Keratinocyte (primary cell): Measurements from ENCODE around the gene CLDN2. TPM values are rescaled to one million over a fixed set of nuclear protein-coding genes. Genes with fewer than 3 reads are reported as not detected.

ENCODE experiments used
- DNase-seq: peaks from one replicate; pipeline ENCODE4 v3.0.0-alpha.2; 2011; ENCODE audit warnings: low read depth, missing footprints, low spot score
- FAIRE-seq: peaks from 2 replicates; lab custom pipeline; 2011; peaks lifted over from hg19 to GRCh38; lab: Jason Lieb, UNC
- H2AFZ ChIP-seq: 2 replicates; pipeline ENCODE4 v1.6.0; 2012; ENCODE audit warnings: low read length, control low read depth, inconsistent platforms; ENCODE audit not compliant: control insufficient read depth
- H3K27ac ChIP-seq: 2 replicates; pipeline ENCODE4 v1.5.1; 2011; ENCODE audit warnings: low read length; ENCODE audit not compliant: control insufficient read depth, insufficient read depth
- H3K27me3 ChIP-seq: 3 replicates; pipeline ENCODE4 v1.6.0; 2011; ENCODE audit warnings: low read length; ENCODE audit not compliant: control insufficient read depth, insufficient read depth; ENCODE audit errors: extremely low read depth
- H3K36me3 ChIP-seq, 2 experiments: 2 replicates in 1 of 2; 3 replicates in 1 of 2; pipeline ENCODE4 v1.5.1; 2011; ENCODE audit warnings: low read length in 2 of 2, mild to moderate bottlenecking in 1 of 2; ENCODE audit not compliant: control insufficient read depth in 2 of 2, insufficient read depth in 2 of 2; ENCODE audit errors: extremely low read depth in 1 of 2
- H3K4me1 ChIP-seq: 3 replicates; pipeline ENCODE4 v1.5.1; 2011; ENCODE audit warnings: low read length; ENCODE audit not compliant: control insufficient read depth, insufficient read depth; ENCODE audit errors: extremely low read depth
- H3K4me2 ChIP-seq: 3 replicates; pipeline ENCODE4 v1.6.0; 2011; ENCODE audit warnings: low read depth, low read length; ENCODE audit not compliant: control insufficient read depth, insufficient read depth; ENCODE audit errors: extremely low read depth
- H3K4me3 ChIP-seq, 3 experiments: fragments of 200-600 bp in 1 of 3; sonication (generic) in 1 of 3; 2 replicates in 2 of 3; 3 replicates in 1 of 3; pipeline ENCODE4 v1.5.1; 2011 to 2016; ENCODE audit warnings: low read length in 3 of 3, mild to moderate bottlenecking in 3 of 3, control low read depth in 2 of 3, inconsistent platforms in 1 of 3, low read depth in 1 of 3, mixed read lengths in 1 of 3, mixed run types in 1 of 3, moderate library complexity in 1 of 3; ENCODE audit not compliant: control insufficient read depth in 2 of 3, insufficient read depth in 2 of 3; ENCODE audit errors: extremely low read depth in 1 of 3
- H3K79me2 ChIP-seq: 2 replicates; pipeline ENCODE4 v1.6.0; 2012; ENCODE audit warnings: low read length; ENCODE audit not compliant: control insufficient read depth, insufficient read depth
- H3K9ac ChIP-seq: 3 replicates; pipeline ENCODE4 v1.6.0; 2011; ENCODE audit warnings: low read length; ENCODE audit not compliant: control insufficient read depth, insufficient read depth; ENCODE audit errors: extremely low read depth
- H3K9me1 ChIP-seq: 3 replicates; pipeline ENCODE4 v1.6.0; 2011; ENCODE audit warnings: low read length; ENCODE audit not compliant: control insufficient read depth, insufficient read depth; ENCODE audit errors: extremely low read depth
- H3K9me3 ChIP-seq: 2 replicates; pipeline ENCODE4 v1.5.1; 2012; ENCODE audit warnings: low read depth, low read length; ENCODE audit not compliant: control insufficient read depth
- H4K20me1 ChIP-seq: 3 replicates; pipeline ENCODE4 v1.6.0; 2011; ENCODE audit warnings: low read length; ENCODE audit not compliant: control insufficient read depth, insufficient read depth; ENCODE audit errors: extremely low read depth
- EZH2 ChIP-seq: IDR thresholded peaks from one replicate; pipeline ENCODE4 v1.6.1; 2012; ENCODE audit warnings: inconsistent platforms, mild to moderate bottlenecking, low read length, moderate library complexity
- dilution Hi-C: fragments of 300-500 bp; cut with MboI; formaldehyde crosslinking; loops from one replicate; pipeline ENCODE4 v1.7.0; 2020; ENCODE audit warnings: low sequenced_read_pairs; ENCODE audit not compliant: extremely low pct_ligation_motif_present
- polyA plus RNA-seq, 5 experiments: library from polyadenylated mRNA; depleted of rRNA in 3 of 5; stranded (reverse) in 3 of 5; stranded (forward) in 1 of 5; unstranded in 1 of 5; fragments of >200 nt; gene quantifications; 1 replicate in 1 of 5; 2 replicates in 3 of 5; 3 replicates in 1 of 5; pipeline versions ENCODE4 v1.2.1 to v1.2.3, GENCODE V29; 2011 to 2012; ENCODE audit warnings: missing spikeins in 2 of 5, low read depth in 1 of 5, low replicate concordance in 1 of 5
- TF ChIP-seq, protein P1 (sequence below), 3 experiments: IDR thresholded peaks in 1 of 3; conservative IDR thresholded peaks in 1 of 3; optimal IDR thresholded peaks in 1 of 3; 2 replicates in 2 of 3; 3 replicates in 1 of 3; pipeline versions ENCODE3 to v1.5.1; 2011; ENCODE audit warnings: low read length in 3 of 3, mild to moderate bottlenecking in 3 of 3, moderate library complexity in 2 of 3, control low read depth in 1 of 3, inconsistent platforms in 1 of 3; ENCODE audit not compliant: insufficient read depth in 2 of 3; ENCODE audit errors: extremely low read depth in 1 of 3

Gene CLDN2
- polyA plus RNA-seq, 1 donor (not counting 4 experiments of a cell fraction or from before 2014, with no cell fraction given): not detected

DNA sequence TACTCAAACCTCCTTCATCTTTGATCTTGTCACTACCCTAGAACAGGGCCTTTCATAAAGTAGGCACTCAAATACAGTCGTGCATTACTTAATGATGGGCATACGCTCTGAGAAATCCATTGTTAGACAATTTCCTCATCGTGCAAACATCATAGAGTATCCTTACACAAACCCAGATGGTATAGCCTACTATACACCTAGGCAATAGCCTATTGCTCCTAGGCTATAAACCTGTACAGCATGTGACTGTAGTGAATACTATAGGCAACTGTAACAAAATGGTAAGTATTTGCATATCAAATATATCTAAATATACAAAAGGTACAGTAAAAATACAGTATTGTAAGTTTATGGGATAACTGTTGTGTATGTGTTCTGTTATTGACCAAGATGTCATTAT lies 31.9 kb downstream of the CLDN2 start:
- H3K9me3 ChIP-seq: no peaks in the 10 kb centered on the region
- dilution Hi-C loops: no loop called here
- H3K4me1 ChIP-seq: no peaks in the 10 kb centered on the region
- H3K36me3 ChIP-seq: no peaks in the 10 kb centered on the region
- no peaks in the 10 kb centered on the region for H4K20me1 ChIP-seq
- H2AFZ ChIP-seq: no peak overlapping the region
- no peak overlapping the region for H3K4me2 ChIP-seq
- TF ChIP-seq, protein P1, sequence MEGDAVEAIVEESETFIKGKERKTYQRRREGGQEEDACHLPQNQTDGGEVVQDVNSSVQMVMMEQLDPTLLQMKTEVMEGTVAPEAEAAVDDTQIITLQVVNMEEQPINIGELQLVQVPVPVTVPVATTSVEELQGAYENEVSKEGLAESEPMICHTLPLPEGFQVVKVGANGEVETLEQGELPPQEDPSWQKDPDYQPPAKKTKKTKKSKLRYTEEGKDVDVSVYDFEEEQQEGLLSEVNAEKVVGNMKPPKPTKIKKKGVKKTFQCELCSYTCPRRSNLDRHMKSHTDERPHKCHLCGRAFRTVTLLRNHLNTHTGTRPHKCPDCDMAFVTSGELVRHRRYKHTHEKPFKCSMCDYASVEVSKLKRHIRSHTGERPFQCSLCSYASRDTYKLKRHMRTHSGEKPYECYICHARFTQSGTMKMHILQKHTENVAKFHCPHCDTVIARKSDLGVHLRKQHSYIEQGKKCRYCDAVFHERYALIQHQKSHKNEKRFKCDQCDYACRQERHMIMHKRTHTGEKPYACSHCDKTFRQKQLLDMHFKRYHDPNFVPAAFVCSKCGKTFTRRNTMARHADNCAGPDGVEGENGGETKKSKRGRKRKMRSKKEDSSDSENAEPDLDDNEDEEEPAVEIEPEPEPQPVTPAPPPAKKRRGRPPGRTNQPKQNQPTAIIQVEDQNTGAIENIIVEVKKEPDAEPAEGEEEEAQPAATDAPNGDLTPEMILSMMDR (optimal IDR thresholded peaks at IDR 0.05 in 1 of 3, IDR thresholded peaks at IDR 0.05 in 1 of 3, conservative IDR thresholded peaks at IDR 0.05 in 1 of 3; ENCODE audit: extremely low read depth in 1 of 3, insufficient read depth in 2 of 3, low read length in 3 of 3): no peak
- no peak for TF ChIP-seq EZH2
- no peaks in the 10 kb centered on the region for H3K79me2 ChIP-seq
- FAIRE-seq: no peak
- no peaks in the 10 kb centered on the region for H3K9me1 ChIP-seq
- no peak overlapping the region for H3K27ac ChIP-seq
- H3K27me3 ChIP-seq: no peaks in the 10 kb centered on the region
- no peak for DNase-seq
- no peak overlapping the region for H3K9ac ChIP-seq
- H3K4me3 ChIP-seq: no peak overlapping the region

DNA sequence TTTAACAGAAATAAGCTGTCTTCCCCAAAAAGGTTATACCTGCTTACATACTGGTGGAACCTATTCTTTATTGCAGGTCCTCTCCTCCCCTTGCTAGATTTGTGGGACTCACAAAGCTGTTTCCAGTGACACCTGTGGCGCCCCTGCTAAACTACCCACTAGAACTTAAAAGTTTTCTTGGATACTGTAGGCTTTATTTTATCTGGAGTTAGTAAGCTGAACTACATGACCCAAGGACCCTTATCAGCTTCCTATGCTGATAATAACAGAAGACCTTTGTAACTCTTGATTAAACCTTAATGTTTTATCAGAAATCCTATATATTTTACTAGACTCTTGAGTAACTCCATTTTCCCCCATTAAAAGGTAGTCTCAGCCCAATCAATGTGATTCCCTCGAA lies 32.3 kb downstream of the CLDN2 start:
- H3K27ac ChIP-seq: no peak overlapping the region
- no peaks in the 10 kb centered on the region for H3K27me3 ChIP-seq
- no peak for DNase-seq
- no peaks in the 10 kb centered on the region for H3K9me1 ChIP-seq
- no peak for FAIRE-seq
- H3K36me3 ChIP-seq: no peaks in the 10 kb centered on the region
- no peaks in the 10 kb centered on the region for H3K79me2 ChIP-seq
- H3K4me1 ChIP-seq: no peaks in the 10 kb centered on the region
- no peaks in the 10 kb centered on the region for H3K9me3 ChIP-seq
- H4K20me1 ChIP-seq: no peaks in the 10 kb centered on the region
- H3K4me2 ChIP-seq: no peak overlapping the region
- no peak for TF ChIP-seq EZH2
- TF ChIP-seq, protein P1 (optimal IDR thresholded peaks at IDR 0.05 in 1 of 3, IDR thresholded peaks at IDR 0.05 in 1 of 3, conservative IDR thresholded peaks at IDR 0.05 in 1 of 3; ENCODE audit: extremely low read depth in 1 of 3, insufficient read depth in 2 of 3, low read length in 3 of 3): no peak
- H3K9ac ChIP-seq: no peak overlapping the region
- no peak overlapping the region for H2AFZ ChIP-seq
- H3K4me3 ChIP-seq: no peak overlapping the region
- dilution Hi-C loops: no loop called here
